Fibroblast of the aortic adventitia (primary cell): Measurements from ENCODE around the gene DLGAP1. TPM values are rescaled to one million over a fixed set of nuclear protein-coding genes. Genes with fewer than 3 reads are reported as not detected.

Experiments used
- DNase-seq: peaks from one replicate; pipeline ENCODE4 v3.0.0-alpha.2; 2010; ENCODE audit warnings: low read depth
- H3K4me3 ChIP-seq: 2 replicates; pipeline ENCODE4 v1.5.1; 2011; ENCODE audit warnings: low read depth, mild to moderate bottlenecking, control low read depth, low read length, moderate library complexity
- total RNA-seq: library from RNA; depleted of rRNA; stranded (reverse); fragments of >200 nt; gene quantifications from 2 replicates; pipeline ENCODE4 v1.2.3, GENCODE V29; 2012; ENCODE audit warnings: low replicate concordance
- TF ChIP-seq, protein P1 (sequence below): IDR thresholded peaks from 2 replicates; pipeline ENCODE4 v1.5.1; 2011; ENCODE audit warnings: mild to moderate bottlenecking, low read length, control low read depth, inconsistent platforms; ENCODE audit not compliant: insufficient read depth

Gene DLGAP1
- total RNA-seq, 1 donor: 1.4 TPM

DNA sequence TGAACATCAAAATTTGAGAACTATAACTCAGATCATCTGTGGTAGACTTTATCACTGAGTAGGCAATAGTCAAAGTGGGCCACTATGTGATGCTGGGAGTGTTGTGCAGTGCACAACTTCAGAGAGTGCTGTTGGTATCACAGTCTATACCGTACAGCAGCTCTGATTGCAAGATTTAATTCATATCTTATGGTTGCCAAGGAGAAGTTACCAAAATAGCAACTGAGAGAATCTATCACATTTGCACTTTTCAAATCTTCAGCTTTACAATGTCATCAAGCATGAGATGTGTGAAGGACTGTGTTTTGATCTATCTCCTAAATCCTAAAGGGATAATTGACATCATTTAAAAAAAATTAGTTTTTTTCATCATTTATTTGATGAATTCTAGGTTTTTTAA, 216.1 kb downstream of the DLGAP1 start:
- DNase-seq: no peak
- H3K4me3 ChIP-seq: no peak overlapping the region
- TF ChIP-seq, protein P1, sequence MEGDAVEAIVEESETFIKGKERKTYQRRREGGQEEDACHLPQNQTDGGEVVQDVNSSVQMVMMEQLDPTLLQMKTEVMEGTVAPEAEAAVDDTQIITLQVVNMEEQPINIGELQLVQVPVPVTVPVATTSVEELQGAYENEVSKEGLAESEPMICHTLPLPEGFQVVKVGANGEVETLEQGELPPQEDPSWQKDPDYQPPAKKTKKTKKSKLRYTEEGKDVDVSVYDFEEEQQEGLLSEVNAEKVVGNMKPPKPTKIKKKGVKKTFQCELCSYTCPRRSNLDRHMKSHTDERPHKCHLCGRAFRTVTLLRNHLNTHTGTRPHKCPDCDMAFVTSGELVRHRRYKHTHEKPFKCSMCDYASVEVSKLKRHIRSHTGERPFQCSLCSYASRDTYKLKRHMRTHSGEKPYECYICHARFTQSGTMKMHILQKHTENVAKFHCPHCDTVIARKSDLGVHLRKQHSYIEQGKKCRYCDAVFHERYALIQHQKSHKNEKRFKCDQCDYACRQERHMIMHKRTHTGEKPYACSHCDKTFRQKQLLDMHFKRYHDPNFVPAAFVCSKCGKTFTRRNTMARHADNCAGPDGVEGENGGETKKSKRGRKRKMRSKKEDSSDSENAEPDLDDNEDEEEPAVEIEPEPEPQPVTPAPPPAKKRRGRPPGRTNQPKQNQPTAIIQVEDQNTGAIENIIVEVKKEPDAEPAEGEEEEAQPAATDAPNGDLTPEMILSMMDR: no peak

DNA sequence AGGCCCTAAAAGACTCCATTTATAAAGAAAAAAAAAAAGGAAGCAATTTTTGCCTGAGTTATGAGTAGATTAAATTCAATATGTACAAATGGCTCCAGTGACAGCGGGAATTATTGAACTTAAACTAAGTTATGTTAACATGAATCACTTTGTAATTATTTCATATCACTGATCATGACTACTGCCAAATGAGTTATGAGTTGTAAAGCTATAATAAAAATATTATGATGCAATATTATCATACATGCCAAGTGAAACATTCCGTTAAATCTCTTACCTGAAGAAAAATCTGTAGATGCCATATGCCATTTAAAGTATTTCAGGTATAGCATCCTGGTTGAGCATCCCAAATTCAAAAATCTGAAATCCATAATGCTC, 217.5 kb downstream of the DLGAP1 start:
- TF ChIP-seq, protein P1: no peak
- no peak overlapping the region for H3K4me3 ChIP-seq
- no peak for DNase-seq

DNA sequence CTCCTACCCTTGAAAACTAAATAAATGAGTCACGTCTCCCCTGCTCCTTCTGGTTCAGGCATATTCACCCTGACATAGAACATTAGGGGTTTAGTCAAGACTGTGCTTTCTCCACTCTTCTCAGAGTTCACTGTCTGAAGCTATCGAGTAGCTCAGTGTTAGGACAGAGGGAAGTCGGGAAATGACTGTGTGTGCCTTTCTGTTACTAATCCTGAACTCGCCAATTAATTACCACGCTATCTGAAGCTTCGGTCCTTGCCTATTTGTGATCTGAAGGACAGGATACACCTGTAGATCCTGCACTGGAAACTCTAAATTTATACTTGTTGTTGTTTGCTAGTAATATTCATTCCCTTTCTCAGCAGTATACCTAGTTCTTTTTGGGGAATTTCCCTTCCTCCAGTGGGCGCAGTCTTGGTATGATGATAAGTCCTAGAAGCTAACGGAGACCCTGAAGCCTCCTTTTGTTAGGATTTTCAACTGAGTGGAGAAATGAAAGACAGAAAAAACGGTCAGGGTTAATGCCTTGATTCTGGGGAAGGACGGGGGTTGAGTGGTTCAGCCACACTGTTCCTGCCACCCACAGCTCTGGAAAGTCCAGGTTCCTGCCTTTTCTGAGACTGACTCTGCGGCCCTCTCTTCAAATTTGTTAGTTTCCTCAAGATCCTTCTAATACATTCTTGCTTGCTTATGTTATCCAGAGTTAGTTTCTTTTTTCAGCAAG, 218.0 kb downstream of the DLGAP1 start:
- DNase-seq: no peak
- TF ChIP-seq, protein P1: no peak

DNA sequence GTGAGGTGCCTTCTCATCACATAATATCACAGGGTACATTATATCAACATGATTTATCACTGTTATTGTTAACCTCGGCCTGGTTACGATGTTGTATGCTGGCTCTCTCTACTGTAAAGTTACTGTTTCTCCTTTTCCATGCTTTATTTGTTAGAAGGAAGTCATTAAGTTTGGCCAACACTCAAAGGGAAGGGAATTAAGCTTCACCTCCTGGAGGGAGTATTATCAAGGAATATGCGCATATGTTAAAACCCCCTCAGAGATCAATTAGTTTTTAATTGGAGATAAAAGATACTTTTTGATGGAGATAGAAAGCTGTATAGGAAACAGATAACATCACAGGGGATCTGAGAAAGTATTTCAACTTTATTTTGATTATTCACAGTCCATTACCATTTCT, 221.6 kb downstream of the DLGAP1 start:
- DNase-seq: no peak
- TF ChIP-seq, protein P1: no peak
- no peak overlapping the region for H3K4me3 ChIP-seq

More for the DNA sequence above, 218.0 kb downstream of the DLGAP1 start:
- no peak overlapping the region for H3K4me3 ChIP-seq

DNA sequence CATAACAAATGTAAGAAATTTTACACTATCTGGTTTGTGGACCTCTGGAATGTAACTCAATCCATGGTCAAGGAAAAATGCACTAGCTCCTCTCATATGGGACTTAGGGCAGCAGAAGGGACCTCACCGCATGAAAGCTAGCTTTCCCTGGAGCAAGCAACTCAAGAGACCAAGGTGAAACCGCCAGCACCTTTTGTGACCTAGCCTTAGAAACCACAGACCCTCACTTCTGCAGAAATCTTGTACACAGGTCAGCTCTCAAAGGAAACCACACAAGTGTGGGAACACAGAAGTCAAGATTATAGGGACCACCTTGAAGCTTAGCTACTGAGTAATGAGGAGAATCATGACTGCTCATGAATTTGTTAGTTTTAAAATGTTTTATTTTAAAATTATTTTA, 222.5 kb downstream of the DLGAP1 start:
- H3K4me3 ChIP-seq: no peak overlapping the region
- no peak for DNase-seq
- TF ChIP-seq, protein P1: no peak

DNA sequence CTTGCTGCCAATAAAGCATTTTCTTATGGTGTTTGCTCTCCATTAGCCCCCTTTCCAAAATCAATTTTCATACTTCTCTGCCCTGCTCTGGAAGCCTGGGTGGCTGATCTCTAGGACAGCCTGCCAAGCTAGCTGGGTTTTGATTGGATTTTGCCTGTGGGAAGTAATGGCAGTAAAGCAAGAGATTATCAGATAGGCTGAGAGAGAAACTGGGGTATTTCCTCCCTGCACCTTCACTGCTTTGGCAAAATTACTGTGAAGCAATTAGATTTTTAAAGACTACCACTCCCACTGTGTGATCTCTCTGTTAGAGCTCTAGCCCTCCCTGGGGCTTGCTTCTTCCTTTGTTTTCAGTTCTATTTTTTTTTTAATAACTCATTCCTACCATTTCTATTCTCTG, 223.8 kb downstream of the DLGAP1 start:
- no peak for DNase-seq
- TF ChIP-seq, protein P1: no peak
- no peak overlapping the region for H3K4me3 ChIP-seq
